ENCODE data around the gene GM2A. TPM values are rescaled to one million over a fixed set of nuclear protein-coding genes. Genes with fewer than 3 reads are reported as not detected.
"Not testable (repeated sequence)": the region's sequence is repeated elsewhere in the genome, so short reads cannot be mapped to it uniquely, and the experiment has no call there.

GM2A gene
- total and polyA plus RNA-seq, 4 donors = 39.7 to 59.2 (median 48.1) TPM

DNA sequence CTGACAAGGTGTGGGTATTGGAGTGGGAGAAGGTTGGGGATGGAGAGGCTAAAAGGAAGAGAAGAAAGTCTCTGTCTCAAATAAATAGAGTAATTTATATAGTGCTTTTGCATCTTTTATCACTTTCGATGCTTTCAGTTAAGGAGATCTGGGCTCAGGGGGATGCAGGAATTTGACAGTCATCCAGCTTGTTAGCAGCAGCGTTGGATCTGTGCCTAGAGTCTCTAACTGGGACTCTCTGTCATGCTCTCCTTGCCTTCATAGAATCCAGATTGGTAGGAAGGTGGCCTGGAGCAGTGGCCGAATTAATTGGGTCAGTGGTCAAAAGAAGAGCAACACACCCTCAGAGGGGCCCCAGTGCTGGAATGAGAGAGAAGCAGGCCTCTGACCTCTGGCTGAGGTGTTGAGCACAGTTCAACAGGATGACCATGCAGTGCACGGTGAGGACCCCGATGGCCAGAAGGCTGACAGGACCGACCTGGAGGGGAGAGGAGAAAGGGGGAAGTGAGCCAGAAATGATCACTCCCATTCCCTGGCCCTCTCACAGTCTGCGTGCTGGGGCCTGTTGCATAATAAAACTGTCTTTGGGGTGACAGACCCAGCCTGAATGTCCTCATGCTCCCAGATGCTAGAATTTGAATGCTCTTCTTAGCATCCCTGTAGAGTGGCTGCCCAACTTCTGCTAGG lies 42.9 kb downstream of the GM2A start:
- H3K4me3 ChIP-seq (ENCODE audit: low read depth, low read length) = no peak overlapping the region
- peaks cover 5% of the 10 kb centered on the region for H3K4me1 ChIP-seq (ENCODE audit: control insufficient read depth, insufficient read depth, low read length)
- H3K27ac ChIP-seq (ENCODE audit: low read depth, low read length) = no peak overlapping the region
- 17% methylated on average over 7 of the region's 7 CpGs for WGBS (ENCODE audit: insufficient coverage)
- DNase-seq (ENCODE audit: low read depth in 4 of 6, low spot score in 6 of 6) = peak in 4 of 6 donors; percentile 29 to 85 (median 52)
- H3K27me3 ChIP-seq (ENCODE audit: control insufficient read depth, insufficient read depth, low read length) = no peaks in the 10 kb centered on the region
- no peaks in the 10 kb centered on the region for H3K36me3 ChIP-seq (ENCODE audit: control insufficient read depth, insufficient read depth, low read length)
- no peaks in the 10 kb centered on the region for H3K9me3 ChIP-seq (ENCODE audit: control insufficient read depth, insufficient read depth, low read length)

DNA sequence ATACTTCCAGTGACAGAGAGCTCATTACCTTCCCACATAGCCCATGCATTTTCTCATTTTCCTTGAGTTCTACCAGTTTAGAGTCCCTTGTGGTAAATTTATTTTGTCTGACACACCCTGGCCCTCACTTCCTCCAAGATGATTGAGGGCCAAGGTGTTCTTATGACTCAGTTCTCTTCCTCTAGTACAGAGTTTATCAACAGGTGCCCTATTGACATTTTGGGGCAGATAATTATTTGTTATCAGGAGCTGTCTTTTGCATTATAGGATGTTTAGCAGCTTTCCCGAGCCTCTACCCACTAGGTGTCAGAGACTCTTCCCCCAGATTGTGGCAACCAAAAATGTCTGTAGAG lies 43.5 kb downstream of the GM2A start:
- Histone ChIP-seq H3K4me1 (ENCODE audit: control insufficient read depth, insufficient read depth, low read length) (peaks cover 5% of the 10 kb centered on the region), H3K27me3 (ENCODE audit: control insufficient read depth, insufficient read depth, low read length) (no peaks in the 10 kb centered on the region), H3K9me3 (ENCODE audit: control insufficient read depth, insufficient read depth, low read length) (no peaks in the 10 kb centered on the region), H3K27ac (ENCODE audit: low read depth, low read length) (no peak overlapping the region), H3K36me3 (ENCODE audit: control insufficient read depth, insufficient read depth, low read length) (no peaks in the 10 kb centered on the region), H3K4me3 (ENCODE audit: low read depth, low read length) (no peak overlapping the region)
- DNase-seq (ENCODE audit: low read depth in 4 of 6, low spot score in 6 of 6) = no peak
- no CpG with 5 or more reads among the region's 1 CpG for WGBS (ENCODE audit: insufficient coverage)

DNA sequence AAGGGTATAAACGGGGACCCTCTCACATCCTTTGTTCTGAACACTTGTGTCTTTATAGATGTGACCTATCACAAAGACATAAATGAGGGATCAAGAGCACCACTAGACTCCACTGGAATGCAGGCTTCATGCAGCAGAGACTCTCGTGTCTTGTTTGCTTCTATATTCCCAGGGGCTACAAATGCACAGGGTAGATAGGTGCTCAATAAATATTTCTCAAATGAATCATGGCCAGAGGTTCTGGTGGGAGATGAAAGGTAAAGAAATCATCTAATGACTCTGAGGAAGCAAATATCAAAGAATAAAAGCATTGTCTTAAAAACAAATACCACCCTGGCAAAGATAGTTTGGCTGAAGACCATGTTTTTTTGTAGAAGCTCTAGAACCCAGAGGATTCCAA lies 44.0 kb downstream of the GM2A start:
- no CpG with 5 or more reads among the region's 2 CpGs for WGBS (ENCODE audit: insufficient coverage)

DNA sequence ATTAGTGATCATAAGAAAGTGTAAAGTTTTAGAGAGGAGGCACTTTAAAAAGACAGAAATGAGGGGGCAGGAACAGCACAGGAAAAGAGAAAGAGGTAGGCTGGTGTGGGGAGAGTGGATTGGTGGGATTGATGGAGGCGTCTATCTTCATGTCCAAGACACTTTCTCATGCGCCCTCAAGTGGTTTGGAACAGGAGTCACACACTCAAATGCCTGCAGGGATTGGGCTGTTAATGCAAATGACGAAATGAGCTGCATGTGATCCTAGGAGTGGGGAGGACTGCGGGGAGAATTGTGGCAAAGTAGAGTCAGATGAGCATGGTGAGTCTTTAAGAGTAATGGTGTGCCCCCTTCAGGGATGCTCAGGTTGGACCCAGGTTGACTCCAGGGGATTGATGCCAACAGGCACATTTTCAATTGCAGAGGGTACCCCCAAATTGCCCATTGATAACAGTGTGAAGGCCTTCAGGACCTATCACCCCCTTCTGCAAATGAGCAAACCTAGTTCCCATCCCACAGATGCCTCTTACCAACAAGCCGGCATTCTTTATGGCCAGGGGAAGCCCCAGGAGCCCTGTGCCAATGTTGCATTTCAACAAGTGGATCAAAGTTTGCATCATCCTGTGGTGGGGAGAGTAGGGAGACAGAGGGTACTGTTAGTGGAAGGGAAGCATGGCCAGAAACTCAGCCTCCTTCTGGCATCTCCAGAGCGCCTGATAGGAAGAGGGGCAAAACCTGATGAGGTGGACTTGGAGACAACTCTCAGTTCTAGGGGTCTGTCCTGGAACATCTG lies 45.3 kb downstream of the GM2A start:
- no peak overlapping the region for H3K4me3 ChIP-seq (ENCODE audit: low read depth, low read length)
- peaks cover 5% of the 10 kb centered on the region for H3K4me1 ChIP-seq (ENCODE audit: control insufficient read depth, insufficient read depth, low read length)
- no peaks in the 10 kb centered on the region for H3K36me3 ChIP-seq (ENCODE audit: control insufficient read depth, insufficient read depth, low read length)
- no peaks in the 10 kb centered on the region for H3K9me3 ChIP-seq (ENCODE audit: control insufficient read depth, insufficient read depth, low read length)
- WGBS (ENCODE audit: insufficient coverage) = 64% methylated on average over 4 of the region's 6 CpGs
- H3K27me3 ChIP-seq (ENCODE audit: control insufficient read depth, insufficient read depth, low read length) = no peaks in the 10 kb centered on the region
- H3K27ac ChIP-seq (ENCODE audit: low read depth, low read length) = no peak overlapping the region
- DNase-seq (ENCODE audit: low read depth in 4 of 6, low spot score in 6 of 6) = peak in 1 of 6 donors; percentile 14

More for the DNA sequence above, 44.0 kb downstream of the GM2A start:
- Histone ChIP-seq H3K27me3 (ENCODE audit: control insufficient read depth, insufficient read depth, low read length) (no peaks in the 10 kb centered on the region), H3K4me1 (ENCODE audit: control insufficient read depth, insufficient read depth, low read length) (peaks cover 5% of the 10 kb centered on the region), H3K4me3 (ENCODE audit: low read depth, low read length) (no peak overlapping the region), H3K27ac (ENCODE audit: low read depth, low read length) (no peak overlapping the region), H3K36me3 (ENCODE audit: control insufficient read depth, insufficient read depth, low read length) (no peaks in the 10 kb centered on the region), H3K9me3 (ENCODE audit: control insufficient read depth, insufficient read depth, low read length) (no peaks in the 10 kb centered on the region)
- DNase-seq (ENCODE audit: low read depth in 4 of 6, low spot score in 6 of 6) = no peak

DNA sequence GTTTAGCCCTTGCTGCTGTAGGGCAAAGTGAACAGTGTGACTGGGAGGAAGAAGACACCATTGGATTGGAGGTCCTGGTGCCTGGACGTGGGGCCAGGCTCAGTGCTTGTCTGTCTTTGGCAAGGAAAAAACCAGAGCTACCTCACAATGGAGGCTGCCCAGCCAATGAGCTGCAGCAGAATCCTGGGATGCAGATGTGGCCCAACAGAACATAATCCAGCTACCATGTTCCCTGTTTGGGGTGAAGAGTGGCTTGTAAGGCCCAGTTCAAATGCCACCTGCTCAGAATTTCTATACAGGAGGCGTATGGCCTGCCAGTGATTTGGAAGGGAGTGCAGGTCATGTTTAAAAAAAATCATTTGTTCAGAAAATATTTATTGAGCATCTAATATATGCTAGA lies 50.7 kb downstream of the GM2A start, which contains the start of gene SLC36A3:
TSS of gene SLC36A3 (minus strand) at position 101 of the 400 bp plus-strand sequence. CDS start 412 bp downstream, outside the sequence.
- no peaks in the 10 kb centered on the region for H3K27me3 ChIP-seq (ENCODE audit: control insufficient read depth, insufficient read depth, low read length)
- H3K36me3 ChIP-seq (ENCODE audit: control insufficient read depth, insufficient read depth, low read length) = no peaks in the 10 kb centered on the region
- no peak within 1 kb of the TSS for H3K27ac ChIP-seq (ENCODE audit: low read depth, low read length)
- H3K4me1 ChIP-seq (ENCODE audit: control insufficient read depth, insufficient read depth, low read length) = no peaks in the 10 kb centered on the region
- DNase-seq (ENCODE audit: low read depth in 4 of 6, low spot score in 6 of 6) = no peak
- WGBS (ENCODE audit: insufficient coverage) = 80% methylated on average over 1 of the region's 2 CpGs
- no peak within 1 kb of the TSS for H3K4me3 ChIP-seq (ENCODE audit: low read depth, low read length)
- H3K9me3 ChIP-seq (ENCODE audit: control insufficient read depth, insufficient read depth, low read length) = no peaks in the 10 kb centered on the region

DNA sequence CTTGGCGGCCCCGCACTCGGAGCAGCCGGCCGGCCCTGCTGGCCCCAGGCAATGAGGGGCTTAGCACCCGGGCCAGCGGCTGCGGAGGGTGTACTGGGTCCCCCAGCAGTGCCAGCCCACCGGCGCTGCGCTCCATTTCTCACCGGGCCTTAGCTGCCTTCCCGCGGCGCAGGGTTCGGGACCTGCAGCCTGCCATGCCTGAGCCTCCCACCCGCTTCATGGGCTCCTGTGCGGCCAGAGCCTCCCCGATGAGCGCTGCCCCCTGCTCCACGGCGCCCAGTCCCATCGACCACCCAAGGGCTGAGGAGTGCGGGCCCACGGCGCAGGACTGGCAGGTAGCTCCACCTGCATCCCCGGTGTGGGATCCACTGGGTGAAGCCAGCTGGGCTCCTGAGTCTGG lies 56.3 kb downstream of the GM2A start:
- 97% methylated on average over 26 of the region's 27 CpGs for WGBS (ENCODE audit: insufficient coverage)
- H3K4me1 ChIP-seq (ENCODE audit: control insufficient read depth, insufficient read depth, low read length); H3K36me3 ChIP-seq (ENCODE audit: control insufficient read depth, insufficient read depth, low read length); H3K27me3 ChIP-seq (ENCODE audit: control insufficient read depth, insufficient read depth, low read length); H3K27ac ChIP-seq (ENCODE audit: low read depth, low read length); H3K9me3 ChIP-seq (ENCODE audit: control insufficient read depth, insufficient read depth, low read length); DNase-seq (ENCODE audit: low read depth in 4 of 6, low spot score in 6 of 6); H3K4me3 ChIP-seq (ENCODE audit: low read depth, low read length): not testable (repeated sequence)

DNA sequence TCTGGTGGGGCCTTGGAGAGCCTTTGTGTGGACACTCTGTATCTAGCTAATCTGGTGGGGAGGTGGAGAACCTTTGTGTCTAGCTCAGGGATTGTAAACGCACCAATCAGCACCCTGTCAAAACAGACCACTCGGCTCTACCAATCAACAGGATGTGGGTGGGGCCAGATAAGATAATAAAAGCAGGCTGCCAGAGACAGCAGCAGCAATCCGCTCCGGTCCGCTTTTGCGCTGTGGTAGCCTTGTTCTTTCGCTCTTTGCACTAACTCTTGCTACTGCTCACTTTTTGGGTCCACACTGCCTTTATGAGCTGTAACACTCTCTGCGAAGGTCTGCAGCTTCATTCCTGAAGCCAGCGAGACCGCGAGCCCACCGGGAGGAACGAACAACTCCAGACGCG lies 56.8 kb downstream of the GM2A start:
- not testable (repeated sequence) for H3K4me3 ChIP-seq (ENCODE audit: low read depth, low read length); H3K27me3 ChIP-seq (ENCODE audit: control insufficient read depth, insufficient read depth, low read length); DNase-seq (ENCODE audit: low read depth in 4 of 6, low spot score in 6 of 6); H3K4me1 ChIP-seq (ENCODE audit: control insufficient read depth, insufficient read depth, low read length); H3K27ac ChIP-seq (ENCODE audit: low read depth, low read length); H3K9me3 ChIP-seq (ENCODE audit: control insufficient read depth, insufficient read depth, low read length); H3K36me3 ChIP-seq (ENCODE audit: control insufficient read depth, insufficient read depth, low read length)
- WGBS (ENCODE audit: insufficient coverage) = 95% methylated on average over 13 of the region's 15 CpGs

DNA sequence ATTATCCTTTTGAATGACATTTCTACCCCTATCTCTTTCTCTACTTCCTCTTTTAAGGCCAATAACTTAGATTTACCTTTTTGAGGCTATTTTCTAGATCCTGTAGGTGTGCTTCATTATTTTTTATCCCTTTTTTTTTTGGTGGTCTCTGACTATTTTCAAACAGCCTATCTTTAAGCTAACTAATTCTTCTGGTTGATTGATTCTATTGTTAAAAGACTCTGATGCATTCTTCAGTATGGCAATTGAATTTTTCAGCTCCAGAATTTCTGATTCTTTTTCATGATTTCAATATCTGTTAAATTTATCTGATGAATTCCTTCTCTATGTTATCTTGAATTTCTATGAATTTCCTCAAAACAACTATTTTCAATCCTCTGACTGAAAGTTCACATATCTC lies 57.9 kb downstream of the GM2A start:
- no peak for DNase-seq (ENCODE audit: low read depth in 4 of 6, low spot score in 6 of 6)
- Histone ChIP-seq H3K4me3 (ENCODE audit: low read depth, low read length) (no peak overlapping the region), H3K36me3 (ENCODE audit: control insufficient read depth, insufficient read depth, low read length) (no peaks in the 10 kb centered on the region), H3K27me3 (ENCODE audit: control insufficient read depth, insufficient read depth, low read length) (no peaks in the 10 kb centered on the region), H3K4me1 (ENCODE audit: control insufficient read depth, insufficient read depth, low read length) (no peaks in the 10 kb centered on the region), H3K27ac (ENCODE audit: low read depth, low read length) (no peak overlapping the region), H3K9me3 (ENCODE audit: control insufficient read depth, insufficient read depth, low read length) (no peaks in the 10 kb centered on the region)

DNA sequence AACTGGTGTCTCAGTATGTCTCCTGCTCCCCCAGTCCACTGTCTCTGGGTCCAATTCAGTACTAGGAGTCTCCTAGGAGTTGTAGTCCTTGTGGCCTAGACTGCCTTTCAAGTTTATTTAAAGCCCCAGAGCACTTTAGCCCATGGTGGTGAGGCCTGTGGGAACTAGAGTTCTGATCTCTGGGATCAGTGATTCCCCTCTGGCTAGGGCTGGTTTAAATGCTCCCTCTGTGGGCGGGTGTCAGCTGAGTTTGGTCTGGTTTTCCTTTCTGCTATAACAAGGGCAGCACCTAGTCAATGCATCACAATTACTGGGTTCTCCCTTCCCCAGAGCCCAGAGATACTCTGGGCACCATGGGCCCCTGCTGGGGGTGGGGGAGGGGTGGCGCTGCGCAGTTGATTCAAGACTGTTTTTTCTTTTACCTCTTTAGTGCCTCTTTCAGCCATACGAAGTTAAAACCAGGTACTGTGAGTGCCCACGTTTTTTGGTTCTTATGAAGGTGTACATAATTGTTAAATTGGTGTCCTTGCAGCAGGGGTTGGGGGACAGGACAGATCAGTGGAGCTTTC lies 59.9 kb downstream of the GM2A start:
- DNase-seq (ENCODE audit: low read depth in 4 of 6, low spot score in 6 of 6) = no peak
- no peaks in the 10 kb centered on the region for H3K9me3 ChIP-seq (ENCODE audit: control insufficient read depth, insufficient read depth, low read length)
- no peak overlapping the region for H3K27ac ChIP-seq (ENCODE audit: low read depth, low read length)
- no peaks in the 10 kb centered on the region for H3K27me3 ChIP-seq (ENCODE audit: control insufficient read depth, insufficient read depth, low read length)
- H3K4me3 ChIP-seq (ENCODE audit: low read depth, low read length) = no peak overlapping the region
- H3K4me1 ChIP-seq (ENCODE audit: control insufficient read depth, insufficient read depth, low read length) = no peaks in the 10 kb centered on the region
- H3K36me3 ChIP-seq (ENCODE audit: control insufficient read depth, insufficient read depth, low read length) = no peaks in the 10 kb centered on the region
- no CpG with 5 or more reads among the region's 5 CpGs for WGBS (ENCODE audit: insufficient coverage)

DNA sequence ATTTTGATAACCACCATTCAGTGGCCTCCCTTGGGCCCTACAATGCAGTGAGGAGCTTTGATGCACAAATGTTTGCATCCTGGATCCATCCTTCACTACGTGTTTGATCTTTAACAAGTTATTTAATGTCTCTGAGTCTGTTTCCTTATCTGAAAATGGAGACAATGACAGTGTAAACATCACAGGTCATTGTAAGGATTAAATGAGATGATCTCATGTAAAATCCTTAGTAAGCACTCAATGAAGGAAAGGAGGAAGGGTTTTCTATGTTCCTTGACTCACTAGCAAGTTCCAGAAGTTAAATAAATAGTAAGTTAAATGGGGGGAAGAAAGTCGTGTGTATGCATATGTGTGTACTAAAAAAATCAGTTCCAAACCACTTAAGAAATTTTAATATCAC lies 60.4 kb downstream of the GM2A start:
- Histone ChIP-seq H3K27ac (ENCODE audit: low read depth, low read length) (no peak overlapping the region), H3K27me3 (ENCODE audit: control insufficient read depth, insufficient read depth, low read length) (no peaks in the 10 kb centered on the region), H3K4me1 (ENCODE audit: control insufficient read depth, insufficient read depth, low read length) (no peaks in the 10 kb centered on the region), H3K9me3 (ENCODE audit: control insufficient read depth, insufficient read depth, low read length) (no peaks in the 10 kb centered on the region), H3K36me3 (ENCODE audit: control insufficient read depth, insufficient read depth, low read length) (no peaks in the 10 kb centered on the region), H3K4me3 (ENCODE audit: low read depth, low read length) (no peak overlapping the region)
- no peak for DNase-seq (ENCODE audit: low read depth in 4 of 6, low spot score in 6 of 6)
- WGBS (ENCODE audit: insufficient coverage) = no CpG with 5 or more reads among the region's 2 CpGs
